Epithelial cell of prostate (primary cell): ENCODE results near the gene CSRP2.

Experiments used
- DNase-seq: peaks from one replicate; pipeline ENCODE4 v3.0.0-alpha.2; 2011; ENCODE audit warnings: low read depth, low spot score
- H3K27ac ChIP-seq: fragments of 450-650 bp; 2 replicates; pipeline ENCODE4 v1.5.1; 2017; ENCODE audit warnings: mild to moderate bottlenecking

Gene CSRP2

DNA sequence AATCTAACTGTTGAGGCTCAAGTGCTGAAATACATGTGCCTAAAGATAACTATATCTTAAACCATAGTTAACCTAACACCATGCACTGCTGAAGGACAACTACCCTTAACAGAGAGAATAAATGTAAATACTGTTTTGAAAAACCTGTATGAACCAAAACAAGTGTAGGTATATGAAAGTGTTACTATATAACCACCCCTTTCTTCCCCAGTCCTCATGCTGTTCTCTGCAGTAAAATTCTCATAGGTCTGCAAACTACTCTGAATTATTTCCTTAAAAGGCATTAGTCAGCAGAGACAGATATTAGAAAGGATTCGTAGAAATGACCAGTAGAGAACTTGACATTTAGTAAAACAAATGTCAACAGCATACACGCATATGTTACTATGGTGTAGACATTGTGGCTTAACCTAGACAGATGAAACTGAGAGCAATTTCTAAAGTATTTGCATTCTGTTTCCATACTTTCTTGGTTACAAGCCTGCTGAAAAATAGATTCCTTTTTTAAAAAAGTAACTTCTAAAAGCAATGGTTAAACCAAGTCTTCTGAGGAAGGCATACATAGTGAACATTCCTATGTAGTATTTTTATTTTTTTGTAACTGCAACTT, 13.9 kb downstream of the CSRP2 start:
- no peak for DNase-seq
- H3K27ac ChIP-seq, result no peak overlapping the region

DNA sequence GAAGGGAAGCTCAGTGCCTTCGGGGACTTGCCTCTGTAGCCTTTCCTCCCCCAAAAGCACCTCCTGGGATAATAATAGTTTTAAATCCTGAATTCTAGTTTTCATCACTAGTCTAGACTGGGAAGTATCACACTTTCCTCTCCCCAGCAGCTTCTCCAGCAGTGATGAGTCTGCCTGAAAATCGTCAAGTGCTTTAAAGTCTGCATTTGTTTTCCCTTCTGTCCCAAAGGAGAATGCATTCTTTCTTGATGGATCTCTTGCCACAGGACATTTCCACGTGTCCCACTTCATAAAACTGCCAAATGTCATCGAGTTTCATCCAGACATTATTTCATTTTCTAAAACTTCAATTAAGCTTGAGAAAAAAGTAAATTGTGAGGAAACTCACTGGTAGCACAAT, 15.0 kb downstream of the CSRP2 start:
- no peak overlapping the region for H3K27ac ChIP-seq
- no peak for DNase-seq

DNA sequence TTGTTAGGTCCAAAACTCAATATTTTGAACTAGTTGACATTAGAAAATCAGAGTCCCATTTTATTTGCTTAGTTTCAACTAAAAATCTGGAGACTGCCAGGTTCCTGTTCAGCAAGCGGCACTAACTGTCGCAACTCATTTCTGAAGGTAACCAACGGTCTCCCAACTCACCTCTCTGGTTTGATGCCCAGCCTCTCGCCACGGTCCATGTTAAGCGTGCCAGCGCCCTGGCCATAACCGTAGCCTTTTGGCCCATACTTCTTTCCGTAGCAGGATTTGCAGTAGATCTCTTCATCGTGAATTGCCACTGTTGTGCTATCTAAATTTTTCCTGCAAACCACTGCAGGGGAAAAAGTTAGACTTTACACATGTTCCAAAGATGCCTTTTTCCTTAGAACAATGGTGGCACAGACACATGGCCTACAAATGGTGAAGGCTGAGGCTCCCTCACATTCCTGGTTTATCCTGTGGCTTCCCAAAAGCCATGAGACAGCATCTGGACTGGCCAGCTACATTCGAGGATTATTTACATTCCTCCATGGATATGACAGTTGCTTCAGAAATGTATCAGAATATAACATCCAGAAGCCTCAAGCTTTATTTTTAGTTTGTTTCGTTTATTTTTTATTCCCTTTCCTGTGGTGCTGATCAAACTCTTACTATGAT, 15.7 kb downstream of the CSRP2 start:
- no peak overlapping the region for H3K27ac ChIP-seq
- no peak for DNase-seq

DNA sequence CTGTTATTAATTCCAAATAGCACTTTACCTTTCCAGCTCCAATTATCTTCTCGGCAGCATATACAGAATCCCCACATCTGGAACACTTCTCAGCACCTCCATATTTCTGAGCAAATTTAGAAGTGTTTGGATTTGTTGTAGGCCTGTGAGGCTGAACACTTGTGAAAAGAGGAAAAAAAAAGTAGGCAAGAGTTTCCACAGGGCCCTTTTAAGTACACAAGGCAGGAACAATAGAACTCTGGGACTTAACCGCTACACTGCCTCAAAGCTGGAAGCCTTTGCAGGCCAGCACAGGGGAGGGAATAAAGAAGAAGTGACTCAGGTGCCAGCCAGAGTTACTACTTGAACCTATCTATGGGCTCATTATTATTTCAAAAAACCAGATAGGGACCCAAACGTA, 18.6 kb downstream of the CSRP2 start:
- no peak for DNase-seq
- H3K27ac ChIP-seq, result no peak overlapping the region

DNA sequence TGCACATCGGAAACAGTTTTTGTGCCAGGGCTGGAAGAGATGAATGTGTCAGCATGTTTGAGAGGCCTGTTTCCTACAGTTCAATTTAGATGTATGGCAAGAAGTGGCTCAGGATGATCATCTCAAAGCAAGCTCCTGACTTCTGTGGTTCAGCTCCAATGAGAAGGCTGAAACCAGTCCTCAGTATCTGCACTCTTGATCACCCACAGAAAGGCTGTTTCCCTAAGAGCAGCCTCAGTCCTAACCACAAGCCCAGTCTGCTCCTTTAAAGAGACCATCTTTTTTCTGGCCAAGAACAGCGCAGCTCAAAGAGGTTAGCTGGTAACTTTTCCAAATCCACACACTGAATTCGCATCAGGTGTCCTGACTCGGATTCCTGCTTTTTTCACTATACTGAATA, 19.2 kb downstream of the CSRP2 start:
- no peak for DNase-seq
- H3K27ac ChIP-seq, result no peak overlapping the region

DNA sequence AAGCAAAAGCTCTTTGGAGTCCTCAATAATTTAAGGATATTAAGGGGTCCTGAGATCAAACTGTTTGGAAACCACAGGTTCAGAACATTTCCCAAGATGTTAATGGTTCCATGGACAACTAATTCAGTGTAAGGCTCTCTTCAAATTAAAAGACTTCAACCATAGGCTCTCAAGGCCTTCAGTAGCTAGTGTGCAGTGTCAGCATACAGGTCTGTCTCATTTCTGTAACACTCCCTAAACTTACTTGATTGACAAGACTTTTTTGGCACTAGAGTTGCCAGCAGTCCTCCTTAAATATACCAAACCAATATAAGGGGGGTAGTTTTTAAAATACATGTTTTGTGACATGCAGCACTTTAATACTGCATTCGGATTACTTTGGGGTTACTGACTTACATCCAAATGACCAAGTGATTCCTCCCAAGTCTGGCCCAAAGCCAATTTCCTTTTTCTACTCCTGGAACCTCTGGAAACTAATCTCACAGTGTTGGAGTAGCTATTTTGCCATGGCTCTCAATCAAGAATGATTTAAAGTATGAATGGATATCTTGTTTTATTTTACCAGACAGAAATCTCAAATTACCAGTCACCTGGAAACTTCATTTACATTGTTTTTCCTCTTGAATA, 22.7 kb downstream of the CSRP2 start:
- DNase-seq, result no peak
- no peak overlapping the region for H3K27ac ChIP-seq

DNA sequence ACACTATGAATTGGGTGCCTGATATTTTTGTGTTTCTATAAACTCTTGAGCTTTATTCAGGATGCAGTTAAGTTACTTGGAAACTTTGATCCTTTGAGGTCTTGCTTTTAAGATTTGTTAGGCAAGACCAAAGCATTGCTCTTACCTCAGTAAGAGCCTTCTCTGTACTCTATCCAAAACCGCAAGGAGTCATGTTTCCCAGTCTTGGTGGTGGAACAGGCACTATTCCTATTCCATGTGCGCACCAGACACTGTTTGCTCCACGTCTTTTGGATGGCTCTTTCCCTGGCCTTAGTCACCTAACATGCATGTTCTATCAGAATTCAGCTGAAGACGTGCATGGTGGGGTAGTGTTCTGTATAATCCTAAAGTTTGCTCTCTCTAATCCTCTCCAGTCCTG, 23.5 kb downstream of the CSRP2 start:
- no peak overlapping the region for H3K27ac ChIP-seq
- no peak for DNase-seq

DNA sequence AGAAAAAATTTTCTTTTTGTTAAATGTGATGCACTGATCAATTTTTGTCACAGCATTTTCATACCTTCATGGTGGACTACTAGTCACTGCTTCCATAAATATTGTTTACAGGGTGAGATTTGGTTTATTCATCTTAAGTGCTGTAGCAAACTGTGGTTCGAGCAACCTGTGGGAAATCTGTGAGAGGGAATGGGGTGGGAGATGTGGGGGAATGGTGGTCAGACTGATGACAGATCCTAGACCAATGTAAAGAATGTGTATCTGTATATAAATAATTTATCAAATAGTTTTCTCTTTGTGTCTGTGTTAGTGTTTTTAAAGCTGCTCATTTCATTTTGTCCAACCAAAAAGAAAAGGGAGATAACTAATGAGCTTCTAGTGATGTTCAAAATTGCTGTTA, 26.7 kb downstream of the CSRP2 start:
- no peak for DNase-seq
- H3K27ac ChIP-seq, result no peak overlapping the region

DNA sequence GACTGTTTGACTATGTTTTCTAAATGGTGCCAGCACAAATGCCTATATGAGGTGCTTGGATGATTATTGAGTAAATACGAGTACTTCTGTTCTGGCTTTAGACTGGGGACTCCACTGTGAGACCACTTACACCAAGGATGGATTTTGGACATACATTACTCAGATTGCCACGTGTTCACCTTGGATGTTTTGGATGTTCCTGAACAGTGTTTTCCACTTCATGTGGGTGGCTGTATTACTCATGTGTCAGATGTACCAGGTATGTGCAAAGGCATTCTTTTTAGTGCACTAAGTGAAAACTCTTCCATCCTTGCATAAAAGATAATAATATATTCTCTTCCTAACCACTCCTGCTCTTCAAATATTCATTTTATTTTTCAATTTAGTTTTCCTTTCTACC, 30.7 kb downstream of the CSRP2 start:
- no peak overlapping the region for H3K27ac ChIP-seq
- no peak for DNase-seq

DNA sequence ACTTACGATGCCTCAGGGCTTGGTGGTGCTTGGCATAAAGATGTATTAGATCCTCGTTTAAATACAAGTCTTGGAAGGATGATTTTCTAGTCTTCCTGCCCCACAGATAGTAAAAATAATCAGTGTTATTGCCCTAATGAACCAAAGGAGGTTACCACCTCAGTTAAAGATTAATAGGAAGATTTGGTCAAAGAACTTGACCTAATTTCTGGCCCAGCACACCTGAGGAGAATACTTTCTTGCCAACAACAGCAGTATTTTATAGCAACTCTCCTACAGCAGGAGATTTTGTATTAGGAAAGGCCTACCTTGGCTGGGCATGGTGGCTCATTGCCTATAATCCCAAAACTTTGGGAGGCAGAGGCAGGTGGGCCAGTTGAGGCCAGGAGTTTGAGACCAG, 31.6 kb downstream of the CSRP2 start:
- H3K27ac ChIP-seq, result no peak overlapping the region

DNA sequence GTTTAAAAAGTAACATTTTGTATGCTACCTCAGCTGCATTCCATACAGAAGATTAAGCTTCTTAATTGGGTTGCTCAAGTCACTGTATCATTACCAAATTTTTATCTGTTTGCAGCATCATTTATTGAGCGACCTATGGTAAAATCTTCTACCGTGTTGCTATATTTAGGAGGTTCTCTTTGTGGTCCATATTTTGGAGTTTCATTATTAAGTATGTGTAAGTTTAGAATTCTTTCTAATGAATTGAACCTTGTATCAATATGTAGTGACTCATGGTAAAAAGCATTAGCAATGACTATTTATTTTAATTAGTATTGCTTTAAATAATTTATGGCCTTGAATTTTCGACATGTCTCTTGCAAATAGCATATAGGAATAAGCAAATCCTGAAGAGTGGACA, 42.2 kb downstream of the CSRP2 start:
- H3K27ac ChIP-seq, result no peak overlapping the region
- no peak for DNase-seq

More for the DNA sequence above, 31.6 kb downstream of the CSRP2 start:
- DNase-seq, result no peak

DNA sequence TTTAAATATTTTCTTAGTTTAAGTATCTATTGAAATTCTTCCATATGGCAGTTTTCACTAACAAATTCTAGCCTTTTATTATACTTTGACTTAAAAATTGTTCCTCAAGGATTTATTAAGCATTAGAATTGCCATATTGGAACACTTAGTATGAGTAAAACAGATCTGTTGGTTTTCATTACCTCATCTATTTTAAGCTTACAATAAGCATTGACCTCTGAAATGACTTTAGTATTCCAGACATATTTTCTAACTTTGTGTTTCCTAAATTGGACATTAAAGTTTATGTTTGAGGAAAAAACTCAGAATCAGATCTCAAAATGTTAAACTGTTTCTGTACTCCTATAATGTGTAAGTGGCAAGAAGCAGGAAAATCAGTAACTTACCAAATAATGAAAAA, 48.4 kb downstream of the CSRP2 start:
- DNase-seq, result no peak
- no peak overlapping the region for H3K27ac ChIP-seq

DNA sequence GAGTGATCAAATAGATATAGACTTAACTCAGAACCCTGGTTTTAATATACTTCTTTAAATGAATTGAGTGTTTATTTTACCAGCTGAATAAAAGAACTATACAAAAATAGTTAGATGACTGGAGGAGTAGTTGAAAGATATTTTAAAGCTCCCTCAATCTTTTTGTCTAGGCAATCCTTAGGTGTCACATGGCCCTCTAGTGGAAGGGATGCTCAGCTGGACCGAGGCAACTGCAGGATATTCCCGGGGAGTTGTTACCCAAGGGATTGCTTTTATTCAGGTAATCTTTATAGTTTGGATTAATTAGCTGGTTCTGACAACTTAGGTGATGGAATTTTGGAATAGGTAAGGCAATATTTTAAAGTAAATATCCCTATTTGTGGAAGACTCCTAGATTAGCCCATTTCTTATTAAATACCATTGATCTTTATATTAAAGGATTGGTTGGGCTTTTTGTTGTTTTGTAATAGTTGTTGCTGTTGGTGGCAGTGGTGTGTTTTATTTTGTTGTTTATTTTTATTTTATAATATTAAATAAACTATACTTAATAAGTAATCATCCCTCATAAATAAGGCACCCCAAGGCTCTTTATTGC, 57.8 kb downstream of the CSRP2 start:
- no peak overlapping the region for H3K27ac ChIP-seq
- no peak for DNase-seq

DNA sequence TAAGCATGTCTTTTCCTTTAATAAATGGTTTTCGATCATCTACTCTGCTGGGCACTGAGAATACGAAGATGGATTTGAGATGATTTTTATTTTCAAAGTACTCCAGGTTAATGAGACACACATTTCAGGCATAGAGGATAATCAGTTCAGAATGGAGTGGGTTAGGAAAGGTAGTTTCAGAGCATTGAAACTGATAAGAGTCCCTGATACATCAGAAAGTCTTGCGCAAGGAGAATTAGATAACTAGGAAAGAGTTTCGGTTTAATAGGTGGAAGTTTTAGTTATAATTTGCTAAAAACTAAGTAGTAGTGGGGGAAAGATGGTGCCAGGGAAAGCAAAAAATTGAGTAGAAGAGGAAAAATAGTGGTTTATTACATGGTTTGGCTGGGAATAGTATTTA, 64.8 kb downstream of the CSRP2 start:
- H3K27ac ChIP-seq, result no peak overlapping the region
- no peak for DNase-seq

DNA sequence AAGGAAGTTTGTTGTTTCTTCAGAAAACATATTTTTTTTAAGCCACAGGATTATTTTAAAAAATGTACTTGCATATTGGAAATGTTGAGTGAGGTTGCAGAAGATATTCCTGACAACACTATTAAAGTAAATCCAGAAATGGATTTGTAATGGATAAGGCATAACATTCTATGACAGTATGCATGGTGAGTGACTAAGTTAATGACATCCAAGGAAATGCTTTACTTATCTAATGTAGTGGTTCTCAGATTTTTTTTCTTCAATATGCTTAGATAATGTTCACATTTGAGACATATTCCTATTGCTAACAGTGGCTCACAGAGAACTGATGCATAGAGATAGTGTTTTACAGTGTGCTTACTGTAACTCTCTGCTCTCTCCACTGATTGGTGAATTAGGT, 65.6 kb downstream of the CSRP2 start:
- no peak for DNase-seq
- H3K27ac ChIP-seq, result no peak overlapping the region

DNA sequence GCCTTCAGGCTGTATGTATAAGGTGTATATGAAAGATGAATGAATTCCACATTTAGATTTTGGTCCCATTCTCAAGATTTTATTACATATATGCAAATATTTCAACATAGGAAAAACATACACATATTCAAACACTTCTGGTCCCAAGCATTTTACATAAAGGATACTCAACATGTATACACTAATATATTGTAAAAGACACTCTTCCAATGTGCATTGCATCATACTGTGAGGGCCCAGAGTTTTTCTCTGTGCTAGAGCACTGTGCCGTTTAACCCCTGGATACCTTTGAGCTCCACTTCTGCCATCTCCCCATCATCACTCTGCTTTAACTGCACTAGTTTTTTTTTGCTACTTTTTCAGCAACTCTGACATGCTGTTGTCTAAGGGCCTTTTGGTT, 66.8 kb downstream of the CSRP2 start:
- H3K27ac ChIP-seq, result no peak overlapping the region
- DNase-seq, result no peak

DNA sequence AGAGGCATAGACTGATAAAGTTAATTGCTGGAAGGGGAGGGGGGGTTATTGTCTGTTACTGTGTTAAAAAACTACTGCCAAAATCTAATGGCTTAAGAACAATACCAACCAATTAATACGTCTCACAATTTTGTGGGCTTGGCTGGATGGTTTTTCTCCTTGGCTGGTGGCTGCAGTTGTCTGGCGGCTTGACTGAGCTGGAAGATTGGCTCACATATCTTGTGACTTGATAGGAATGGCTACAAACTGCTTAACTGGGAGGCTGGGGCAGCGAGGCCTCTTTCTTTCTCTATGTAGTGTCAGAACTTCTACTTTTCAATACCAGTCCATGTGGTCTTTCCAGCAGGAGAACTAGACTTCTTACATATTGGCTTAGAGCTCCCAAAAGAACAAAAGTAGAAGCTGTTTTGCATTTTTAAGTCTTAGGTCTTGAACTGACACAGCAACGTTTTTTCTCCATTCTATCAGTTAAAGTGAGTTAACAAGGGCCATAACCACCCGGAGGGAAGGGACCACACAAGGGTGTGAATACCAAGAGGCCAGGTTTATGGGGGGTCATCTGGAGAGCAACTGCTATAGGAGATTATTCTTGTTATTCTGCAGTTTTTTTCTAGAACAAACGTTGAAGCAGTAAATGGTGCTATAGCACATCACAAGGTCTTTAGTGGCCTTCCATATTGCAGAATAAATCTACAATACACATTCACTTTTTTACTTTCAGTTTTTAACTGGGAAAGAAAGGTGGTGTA, 68.0 kb downstream of the CSRP2 start:
- DNase-seq, result no peak
- H3K27ac ChIP-seq, result no peak overlapping the region
